ENCODE measurements around the gene NR3C2.
A peak's percentile ranks its signal among the peaks of the same experiment; 100 is the strongest.
"Not testable (repeated sequence)": the region's sequence is repeated elsewhere in the genome, so short reads cannot be mapped to it uniquely, and the experiment has no call there.

The NR3C2 gene

GRCh38 chr4:148216866-148217814 lies 225.1 kb downstream of the NR3C2 start:
- peaks cover 12% of the 10 kb centered on the region for H3K36me3 Mint-ChIP-seq
- H3K4me1 Mint-ChIP-seq: peaks cover 40% of the 10 kb centered on the region
- H3K27ac Mint-ChIP-seq: peak overlapping the region; percentile 86
- H3K9me3 Mint-ChIP-seq: no peaks in the 10 kb centered on the region
- H3K27me3 Mint-ChIP-seq: no peaks in the 10 kb centered on the region
- peak overlapping the region; percentile 85 for H3K4me3 Mint-ChIP-seq

GRCh38 chr4:148216321-148216720 lies 225.9 kb downstream of the NR3C2 start:
- H3K36me3 Mint-ChIP-seq: peaks cover 12% of the 10 kb centered on the region
- no peak overlapping the region for H3K27ac Mint-ChIP-seq
- peak overlapping the region; percentile 85 for H3K4me3 Mint-ChIP-seq
- H3K27me3 Mint-ChIP-seq: no peaks in the 10 kb centered on the region
- H3K9me3 Mint-ChIP-seq: no peaks in the 10 kb centered on the region
- peaks cover 43% of the 10 kb centered on the region for H3K4me1 Mint-ChIP-seq

DNA sequence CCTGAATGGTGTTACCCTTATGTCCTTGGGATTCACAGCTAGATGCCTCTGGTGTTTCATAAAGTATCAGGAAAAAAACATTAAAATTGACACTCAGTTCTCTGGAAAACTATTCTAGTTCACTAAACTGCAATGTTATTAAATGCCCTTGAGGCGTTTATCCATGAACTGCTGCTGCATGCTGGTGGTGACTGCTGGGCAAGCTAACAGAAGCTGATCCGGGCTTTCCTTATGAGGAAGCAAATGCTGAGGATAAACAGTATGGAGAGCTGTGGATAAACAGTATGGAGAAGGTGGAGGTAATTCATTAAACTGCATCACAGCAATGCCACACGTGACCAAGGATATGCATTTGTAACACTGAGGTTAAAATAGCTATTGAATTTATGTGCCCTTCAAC lies 227.0 kb downstream of the NR3C2 start:
- no peaks in the 10 kb centered on the region for H3K27me3 Mint-ChIP-seq
- no peak overlapping the region for H3K4me3 Mint-ChIP-seq
- no peaks in the 10 kb centered on the region for H3K9me3 Mint-ChIP-seq
- H3K36me3 Mint-ChIP-seq: peaks cover 14% of the 10 kb centered on the region
- H3K4me1 Mint-ChIP-seq: peaks cover 47% of the 10 kb centered on the region
- H3K27ac Mint-ChIP-seq: no peak overlapping the region

GRCh38 chr4:148214529-148215166 lies 227.6 kb downstream of the NR3C2 start:
- H3K36me3 Mint-ChIP-seq: peaks cover 10% of the 10 kb centered on the region
- no peaks in the 10 kb centered on the region for H3K9me3 Mint-ChIP-seq
- H3K4me3 Mint-ChIP-seq: no peak overlapping the region
- peaks cover 44% of the 10 kb centered on the region for H3K4me1 Mint-ChIP-seq
- no peak overlapping the region for H3K27ac Mint-ChIP-seq
- H3K27me3 Mint-ChIP-seq: no peaks in the 10 kb centered on the region

GRCh38 chr4:148211533-148211932 lies 230.7 kb downstream of the NR3C2 start:
- H3K36me3 Mint-ChIP-seq: peaks cover 9% of the 10 kb centered on the region
- H3K27me3 Mint-ChIP-seq: no peaks in the 10 kb centered on the region
- no peaks in the 10 kb centered on the region for H3K9me3 Mint-ChIP-seq
- H3K4me1 Mint-ChIP-seq: peaks cover 26% of the 10 kb centered on the region
- no peak overlapping the region for H3K4me3 Mint-ChIP-seq
- no peak overlapping the region for H3K27ac Mint-ChIP-seq

DNA sequence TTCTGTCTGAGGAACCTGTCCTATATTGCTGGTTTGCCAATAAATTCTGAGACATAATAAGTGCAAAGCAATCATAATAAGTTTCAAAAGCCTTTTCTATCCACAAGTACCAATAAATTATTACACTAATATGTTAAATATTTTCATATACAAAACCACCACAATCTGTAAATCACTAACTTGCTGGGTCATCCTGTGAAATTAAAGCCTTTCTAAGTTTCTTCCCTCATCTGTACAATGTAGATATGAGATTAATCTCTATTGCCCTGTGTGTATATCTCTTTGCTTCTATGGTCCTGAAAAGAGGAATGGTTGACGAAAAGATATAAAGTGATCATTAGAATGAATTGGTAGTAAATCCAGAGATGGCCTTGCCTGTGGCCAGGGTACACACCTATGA lies 231.6 kb downstream of the NR3C2 start:
- H3K9me3 Mint-ChIP-seq: no peaks in the 10 kb centered on the region
- H3K4me1 Mint-ChIP-seq: peaks cover 29% of the 10 kb centered on the region
- H3K4me3 Mint-ChIP-seq: no peak overlapping the region
- H3K27ac Mint-ChIP-seq: no peak overlapping the region
- no peaks in the 10 kb centered on the region for H3K27me3 Mint-ChIP-seq
- peaks cover 9% of the 10 kb centered on the region for H3K36me3 Mint-ChIP-seq

DNA sequence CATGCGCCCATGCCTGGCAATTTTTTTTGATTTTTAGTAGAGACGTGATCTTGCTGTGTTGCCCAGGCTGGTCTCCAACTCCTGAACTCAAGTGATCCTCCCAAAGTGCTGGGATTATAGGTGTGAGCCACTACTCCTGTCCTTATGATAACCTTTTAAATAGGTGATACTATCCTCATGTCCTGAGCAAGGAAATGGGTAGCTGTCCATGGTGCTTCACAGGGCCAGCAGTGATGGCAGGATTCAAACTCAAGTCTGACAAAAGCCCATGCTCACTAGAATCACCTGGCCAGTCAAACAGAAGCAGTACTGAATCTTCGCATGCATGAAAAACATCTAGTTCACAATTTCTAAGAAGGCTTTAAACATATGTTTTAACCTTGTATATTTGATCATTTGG lies 235.1 kb downstream of the NR3C2 start:
- Mint-ChIP-seq H3K27ac (no peak overlapping the region), H3K4me3 (no peak overlapping the region), H3K27me3 (no peaks in the 10 kb centered on the region), H3K9me3 (no peaks in the 10 kb centered on the region), H3K36me3 (peaks cover 10% of the 10 kb centered on the region), H3K4me1 (peaks cover 22% of the 10 kb centered on the region)

- Mint-ChIP-seq H3K27ac (no peak overlapping the region), H3K27me3 (no peaks in the 10 kb centered on the region), H3K4me3 (no peak overlapping the region), H3K4me1 (peaks cover 16% of the 10 kb centered on the region), H3K9me3 (no peaks in the 10 kb centered on the region), H3K36me3 (peaks cover 6% of the 10 kb centered on the region)
Measured at GRCh38 chr4:148205476-148205875, 236.7 kb downstream of the NR3C2 start.

- H3K27me3 Mint-ChIP-seq: no peaks in the 10 kb centered on the region
- H3K4me1 Mint-ChIP-seq: peaks cover 16% of the 10 kb centered on the region
- no peaks in the 10 kb centered on the region for H3K9me3 Mint-ChIP-seq
- H3K4me3 Mint-ChIP-seq: no peak overlapping the region
- H3K27ac Mint-ChIP-seq: no peak overlapping the region
- peaks cover 6% of the 10 kb centered on the region for H3K36me3 Mint-ChIP-seq
Measured at GRCh38 chr4:148204892-148205291, 237.3 kb downstream of the NR3C2 start.

DNA sequence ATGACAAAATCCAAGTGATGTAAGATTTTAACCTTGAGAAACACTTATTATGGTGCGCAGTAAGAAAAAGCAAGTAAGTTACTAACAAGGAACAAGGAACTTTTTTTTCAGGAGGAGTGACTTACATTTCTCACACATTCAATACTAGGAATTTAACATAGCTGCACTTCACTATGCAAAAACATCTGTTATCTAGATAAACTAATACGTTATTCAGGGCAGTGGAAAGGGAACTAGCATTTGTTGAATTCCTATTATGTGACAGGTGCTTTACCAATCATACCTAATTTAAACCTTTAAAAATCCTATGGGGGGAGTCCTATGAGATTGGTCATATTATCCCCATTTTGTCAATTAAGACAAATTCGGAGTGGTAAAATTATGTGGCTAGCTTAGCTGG lies 238.0 kb downstream of the NR3C2 start:
- Mint-ChIP-seq H3K4me3 (no peak overlapping the region), H3K27ac (no peak overlapping the region), H3K27me3 (no peaks in the 10 kb centered on the region), H3K36me3 (peaks cover 8% of the 10 kb centered on the region), H3K4me1 (peaks cover 16% of the 10 kb centered on the region), H3K9me3 (no peaks in the 10 kb centered on the region)

DNA sequence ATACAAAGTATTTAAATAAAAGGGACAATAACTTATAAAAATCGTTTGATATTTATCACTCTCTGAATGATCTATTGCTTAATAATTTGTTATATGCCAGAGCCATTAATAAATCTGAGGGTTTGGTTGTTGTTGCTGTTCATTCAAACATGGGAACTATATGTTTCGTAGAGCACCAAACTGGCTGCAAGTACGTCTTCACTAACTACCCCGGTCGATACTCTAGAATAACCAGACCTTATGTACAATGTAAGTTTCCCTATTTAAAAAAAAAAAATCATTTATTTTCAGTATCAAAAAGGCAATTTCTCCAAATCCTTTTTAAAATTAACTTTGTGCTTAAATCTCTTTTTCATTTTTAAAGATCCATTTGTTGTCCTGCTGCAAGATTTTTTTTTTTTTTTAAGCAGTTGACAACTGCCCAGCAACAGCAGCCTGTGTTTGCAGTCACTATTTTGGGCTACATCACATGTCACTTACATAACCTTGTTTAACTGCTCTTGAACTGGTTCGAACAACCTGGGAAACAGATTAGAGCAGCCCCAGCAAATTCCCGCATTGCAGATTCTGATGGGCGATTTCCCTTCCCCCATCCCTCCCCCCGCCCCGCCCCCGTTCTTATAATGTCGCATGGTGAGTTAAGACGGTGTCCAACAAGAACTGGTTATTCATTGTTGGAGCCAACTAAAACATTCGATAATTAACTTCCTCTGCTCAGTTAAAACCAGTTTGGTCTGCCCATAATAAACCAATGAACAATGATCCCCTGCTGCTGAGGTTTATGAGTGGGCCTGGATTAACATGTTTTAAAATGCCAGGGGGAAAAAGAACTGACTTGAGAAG lies 238.9 kb downstream of the NR3C2 start:
- Mint-ChIP-seq H3K9me3 (no peaks in the 10 kb centered on the region), H3K27ac (no peak overlapping the region)

GRCh38 chr4:148200960-148201359 lies 241.3 kb downstream of the NR3C2 start:
- no peaks in the 10 kb centered on the region for H3K9me3 Mint-ChIP-seq

More for the DNA sequence above, 238.9 kb downstream of the NR3C2 start:
- Mint-ChIP-seq H3K27me3 (no peaks in the 10 kb centered on the region), H3K4me1 (peaks cover 13% of the 10 kb centered on the region), H3K4me3 (no peak overlapping the region), H3K36me3 (peaks cover 5% of the 10 kb centered on the region)

DNA sequence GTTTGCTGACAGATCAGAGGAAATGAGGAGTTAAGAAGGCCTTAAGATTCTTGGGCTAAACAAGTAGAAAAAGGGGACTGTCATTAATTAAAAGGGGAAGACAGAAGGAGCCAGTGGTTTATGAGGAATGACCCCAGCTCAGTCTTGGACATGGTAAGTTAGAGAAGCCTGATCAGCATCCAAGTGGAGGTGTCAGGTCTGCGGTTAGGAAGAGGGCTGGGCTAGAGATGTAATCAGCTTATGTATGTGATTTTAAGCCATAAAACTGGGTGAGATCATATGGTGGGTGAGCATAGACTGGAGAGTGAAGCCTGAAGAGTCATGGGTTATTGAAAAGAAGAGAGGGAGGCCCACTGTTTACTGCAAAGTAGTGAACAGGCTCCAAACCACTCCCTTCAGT lies 246.1 kb downstream of the NR3C2 start:
- Mint-ChIP-seq H3K9me3 (no peaks in the 10 kb centered on the region), H3K36me3 (peaks cover 25% of the 10 kb centered on the region), H3K4me3 (no peak overlapping the region), H3K4me1 (no peaks in the 10 kb centered on the region), H3K27ac (no peak overlapping the region), H3K27me3 (no peaks in the 10 kb centered on the region)

More at GRCh38 chr4:148200960-148201359, 241.3 kb downstream of the NR3C2 start:
- Mint-ChIP-seq H3K27ac (no peak overlapping the region), H3K4me3 (no peak overlapping the region), H3K4me1 (peaks cover 8% of the 10 kb centered on the region), H3K27me3 (no peaks in the 10 kb centered on the region), H3K36me3 (peaks cover 7% of the 10 kb centered on the region)

- Mint-ChIP-seq H3K9me3 (peaks cover 16% of the 10 kb centered on the region), H3K36me3 (peaks cover 42% of the 10 kb centered on the region), H3K27me3 (no peaks in the 10 kb centered on the region), H3K4me3 (no peak overlapping the region), H3K4me1 (peaks cover 7% of the 10 kb centered on the region), H3K27ac (no peak overlapping the region)
Measured at GRCh38 chr4:148192526-148192925, 249.7 kb downstream of the NR3C2 start.

DNA sequence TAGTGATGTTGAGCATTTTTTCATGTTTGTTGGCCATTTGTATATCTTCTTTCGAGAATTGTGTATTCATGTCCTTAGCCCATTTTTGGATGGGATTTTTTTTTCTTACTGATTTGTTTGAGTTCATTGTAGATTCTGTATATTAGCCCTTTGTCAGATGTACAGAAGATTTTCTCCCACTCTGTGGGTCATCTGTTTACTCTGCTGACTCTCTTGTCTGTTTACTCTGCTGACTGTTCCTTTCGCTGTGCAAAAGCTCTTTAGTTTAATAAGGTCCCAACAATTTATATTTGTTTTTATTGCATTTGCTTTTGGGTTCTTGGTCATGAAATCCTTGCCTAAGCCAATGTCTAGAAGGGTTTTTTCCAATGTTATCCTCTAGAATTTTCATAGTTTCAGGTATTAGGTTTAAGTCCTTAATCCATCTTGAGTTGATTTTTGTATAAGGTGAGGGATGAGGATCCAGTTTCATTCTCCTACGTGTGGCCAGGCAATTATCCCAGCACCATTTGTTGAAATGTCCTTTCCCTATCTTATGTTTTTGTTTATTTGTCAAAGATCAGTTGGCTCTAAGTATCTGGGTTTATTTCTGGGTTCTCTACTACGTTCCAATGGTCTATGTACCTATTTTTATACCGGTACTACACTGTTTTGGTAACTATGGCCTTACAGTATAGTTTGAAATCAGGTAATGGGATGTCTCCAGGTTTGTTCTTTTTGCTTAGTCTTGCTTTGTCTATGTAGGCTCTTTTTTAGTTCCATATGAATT lies 254.6 kb downstream of the NR3C2 start:
- Mint-ChIP-seq H3K9me3 (peaks cover 18% of the 10 kb centered on the region), H3K36me3 (peaks cover 46% of the 10 kb centered on the region), H3K27ac (peak overlapping the region; percentile 26)
- H3K27me3 Mint-ChIP-seq, H3K4me1 Mint-ChIP-seq, H3K4me3 Mint-ChIP-seq: not testable (repeated sequence)

Measured in activated naive CD4-positive, alpha-beta T cell treated with anti-CD3 and anti-CD28 coated beads, Interleukin-2, amount 50 U/mL, for 24 hours (primary cell).